Stimulated activated CD8-positive, alpha-beta memory T cell treated with anti-CD3 and anti-CD28 coated beads, Interleukin-7, amount 100 ng/mL, for 24 hours (primary cell): ENCODE measurements around the gene GNAI1.

Experiments
- DNase-seq: peaks from one replicate; pipeline ENCODE4 v3.0.0-alpha.2; 2020; ENCODE audit warnings: low read depth

The GNAI1 gene

GRCh38 chr7:80134536-80135308, at the start of gene GNAI1:
TSS of gene GNAI1 (plus strand) at chr7:80134831. CDS start at chr7:80135161, 330 bp downstream.
- no peak for DNase-seq

GRCh38 chr7:80087051-80087770, 47.4 kb upstream of the GNAI1 start:
- DNase-seq = no peak

- DNase-seq = no peak
These were observed 46.9 kb upstream of the GNAI1 start for GRCh38 chr7:80087771-80088170.

GRCh38 chr7:80088705-80089104, 45.9 kb upstream of the GNAI1 start:
- DNase-seq = no peak

- no peak for DNase-seq
These were observed 45.3 kb upstream of the GNAI1 start for GRCh38 chr7:80089366-80089765.

GRCh38 chr7:80093349-80093748, 41.3 kb upstream of the GNAI1 start:
- no peak for DNase-seq

GRCh38 chr7:80095545-80095944, 39.1 kb upstream of the GNAI1 start:
- DNase-seq = no peak

- DNase-seq = no peak
These were observed 36.9 kb upstream of the GNAI1 start for GRCh38 chr7:80097756-80098155.

- DNase-seq = no peak
These were observed 35.8 kb upstream of the GNAI1 start for GRCh38 chr7:80098795-80099194.

- no peak for DNase-seq
These were observed 34.4 kb upstream of the GNAI1 start for GRCh38 chr7:80100254-80100653.

GRCh38 chr7:80105701-80106408, 28.8 kb upstream of the GNAI1 start:
- DNase-seq = no peak

- DNase-seq = no peak
These were observed 28.0 kb upstream of the GNAI1 start for GRCh38 chr7:80106498-80107113.

GRCh38 chr7:80107278-80107677, 27.4 kb upstream of the GNAI1 start:
- DNase-seq = no peak

GRCh38 chr7:80110376-80110775, 24.3 kb upstream of the GNAI1 start:
- no peak for DNase-seq

GRCh38 chr7:80114159-80114558, 20.5 kb upstream of the GNAI1 start:
- no peak for DNase-seq

GRCh38 chr7:80124526-80125264, 9.9 kb upstream of the GNAI1 start:
- DNase-seq = no peak

- DNase-seq = no peak
These were observed 7.0 kb upstream of the GNAI1 start for GRCh38 chr7:80127412-80128160.

GRCh38 chr7:80128918-80129317, 5.7 kb upstream of the GNAI1 start:
- DNase-seq = no peak

- no peak for DNase-seq
These were observed 4.8 kb upstream of the GNAI1 start for GRCh38 chr7:80129785-80130184.

- no peak for DNase-seq
These were observed 2.8 kb upstream of the GNAI1 start for GRCh38 chr7:80131675-80132435.
